BE2C (cell line): ENCODE results near the gene CTDSPL.

Experiments used
- DNase-seq: peaks from one replicate; pipeline ENCODE4 v3.0.0-alpha.2; 2020
- H3K27me3 ChIP-seq: fragments of 250-450 bp; sonication (Bioruptor Pico); 2 replicates; pipeline ENCODE4 v1.5.1; 2020; ENCODE audit warnings: mild to moderate bottlenecking
- H3K36me3 ChIP-seq: fragments of 250-450 bp; sonication (Bioruptor Pico); 2 replicates; pipeline ENCODE4 v1.5.1; 2020; ENCODE audit warnings: mild to moderate bottlenecking
- H3K4me1 ChIP-seq: fragments of 250-450 bp; sonication (Bioruptor Pico); 2 replicates; pipeline ENCODE4 v1.5.1; 2020
- H3K4me3 ChIP-seq: 2 replicates; pipeline ENCODE4 v1.5.1; 2011; ENCODE audit warnings: low read depth, low read length
- H3K9me3 ChIP-seq: fragments of 250-450 bp; sonication (Bioruptor Pico); 2 replicates; pipeline ENCODE4 v1.5.1; 2020
- CTCF ChIP-seq: IDR thresholded peaks from 2 replicates; pipeline ENCODE4 v1.5.1; 2012; ENCODE audit warnings: mild to moderate bottlenecking, low read depth, low read length

CTDSPL gene

GRCh38 chr3:37935290-37935668 is 73.6 kb downstream of the CTDSPL start:
- H3K27me3 ChIP-seq: no peaks in the 10 kb centered on the region
- H3K4me3 ChIP-seq: no peak overlapping the region
- TF ChIP-seq CTCF: no peak
- DNase-seq: no peak
- peaks cover 5% of the 10 kb centered on the region; the same call in 1 of the 2 replicates for H3K4me1 ChIP-seq
- H3K9me3 ChIP-seq: no peaks in the 10 kb centered on the region
- H3K36me3 ChIP-seq: no peaks in the 10 kb centered on the region

DNA sequence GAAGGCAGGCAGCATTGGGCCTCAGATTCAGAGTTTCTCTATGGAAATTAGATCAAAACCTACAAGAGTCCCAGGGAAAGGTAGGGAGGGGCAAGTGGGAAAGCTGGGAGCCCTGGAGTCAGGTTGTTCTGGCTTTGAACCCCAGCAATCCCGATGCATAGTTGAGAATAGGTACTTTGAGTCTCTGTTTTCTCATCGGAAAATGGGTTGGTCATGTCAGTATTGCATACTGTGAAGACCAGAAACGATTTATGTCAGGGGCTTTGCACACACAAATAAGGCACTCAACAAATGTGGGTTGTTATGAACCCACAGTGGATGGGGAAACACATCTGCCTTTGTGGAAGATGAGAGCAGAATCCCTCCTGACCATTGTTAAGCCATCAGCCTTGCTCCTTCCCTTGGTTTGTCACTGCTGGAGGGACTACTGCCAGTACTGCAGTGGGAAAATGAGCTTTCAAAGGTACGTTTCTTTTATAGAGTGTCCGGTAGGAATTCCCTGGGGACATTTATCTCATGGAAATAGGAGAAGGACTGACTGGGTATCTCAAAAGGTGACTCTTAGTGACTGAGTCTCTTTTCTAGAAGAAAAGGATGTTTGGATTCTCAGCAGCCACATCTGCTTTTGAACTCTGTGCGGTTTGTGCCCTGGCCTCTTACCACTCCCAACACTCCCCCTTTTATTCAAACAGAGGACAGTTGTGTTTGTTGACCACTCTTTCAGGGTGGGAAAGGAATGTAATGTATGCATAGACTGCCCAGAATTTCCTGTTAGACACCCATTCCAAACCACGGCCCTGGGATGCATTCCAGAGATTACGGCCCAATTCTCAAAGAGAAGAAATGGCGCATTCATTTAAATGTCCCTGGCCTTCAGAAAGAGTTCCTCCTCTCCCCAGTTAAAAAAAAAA is 74.3 kb downstream of the CTDSPL start:
- no peaks in the 10 kb centered on the region for H3K9me3 ChIP-seq
- DNase-seq: no peak
- no peak for TF ChIP-seq CTCF
- H3K27me3 ChIP-seq: no peaks in the 10 kb centered on the region
- H3K4me3 ChIP-seq: no peak overlapping the region
- H3K4me1 ChIP-seq: peaks cover 5% of the 10 kb centered on the region; the same call in 1 of the 2 replicates
- H3K36me3 ChIP-seq: no peaks in the 10 kb centered on the region

DNA sequence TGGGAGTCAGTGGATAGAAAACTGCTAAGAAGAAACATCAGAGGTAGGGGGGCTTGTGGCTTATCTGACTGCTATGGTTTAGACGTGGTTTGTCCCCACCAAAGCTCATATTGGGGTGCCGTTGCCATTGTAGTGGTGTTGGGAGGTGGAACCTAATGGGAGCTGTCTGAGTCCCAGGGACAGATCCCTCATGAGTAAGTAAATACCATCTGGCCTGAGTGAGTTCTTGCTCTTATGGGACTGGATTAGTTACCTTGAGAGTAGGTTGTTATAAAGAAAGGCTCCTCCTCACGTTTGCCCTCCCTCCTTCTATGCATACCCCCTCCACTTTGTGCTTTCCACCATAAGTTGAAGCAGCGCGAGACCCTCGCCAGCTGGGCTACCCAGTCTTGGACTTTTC is 75.5 kb downstream of the CTDSPL start:
- TF ChIP-seq CTCF: no peak
- H3K36me3 ChIP-seq: no peaks in the 10 kb centered on the region
- H3K9me3 ChIP-seq: no peaks in the 10 kb centered on the region
- no peak for DNase-seq
- H3K27me3 ChIP-seq: no peaks in the 10 kb centered on the region
- H3K4me1 ChIP-seq: peaks cover 5% of the 10 kb centered on the region; the same call in 1 of the 2 replicates
- H3K4me3 ChIP-seq: no peak overlapping the region

GRCh38 chr3:37938011-37938410 is 76.3 kb downstream of the CTDSPL start:
- H3K4me1 ChIP-seq: peaks cover 5% of the 10 kb centered on the region; the same call in 1 of the 2 replicates
- no peaks in the 10 kb centered on the region for H3K27me3 ChIP-seq
- no peak for DNase-seq
- no peaks in the 10 kb centered on the region for H3K36me3 ChIP-seq
- H3K4me3 ChIP-seq: no peak overlapping the region
- no peak for TF ChIP-seq CTCF
- no peaks in the 10 kb centered on the region for H3K9me3 ChIP-seq

DNA sequence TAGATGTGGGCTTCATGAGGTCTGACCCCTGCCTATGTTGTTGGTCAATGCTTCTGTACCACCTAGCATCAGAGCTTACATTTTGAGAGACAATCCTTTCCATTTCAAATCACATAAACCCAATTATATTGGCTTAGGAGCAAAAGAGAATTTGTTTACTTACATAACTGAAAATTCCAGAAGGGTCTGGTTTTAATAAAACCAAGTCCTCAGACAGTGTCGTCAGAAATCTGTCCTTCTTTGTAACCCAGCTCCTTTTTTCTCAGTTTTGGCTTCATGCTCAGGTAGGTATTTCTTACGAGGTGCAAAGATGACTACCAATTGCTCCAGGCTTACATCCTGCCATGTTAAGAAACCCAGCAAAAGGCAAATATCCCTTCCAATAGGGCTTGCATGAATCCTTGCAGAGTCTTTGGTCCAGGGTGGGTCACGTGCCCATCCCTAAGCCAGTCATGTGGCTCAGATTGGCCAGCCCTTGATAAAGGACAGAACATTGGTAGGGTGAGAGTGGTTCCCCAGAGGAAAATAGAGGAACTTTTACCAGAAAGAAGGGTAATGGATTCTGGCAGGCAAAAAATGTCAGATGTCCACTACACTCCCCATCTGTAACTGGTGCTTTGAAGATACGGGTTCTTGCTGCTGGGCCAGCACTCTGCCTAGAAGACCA is 78.7 kb downstream of the CTDSPL start:
- Histone ChIP-seq H3K27me3 (no peaks in the 10 kb centered on the region), H3K4me1 (peaks cover 5% of the 10 kb centered on the region; the same call in 1 of the 2 replicates), H3K9me3 (no peaks in the 10 kb centered on the region), H3K36me3 (no peaks in the 10 kb centered on the region), H3K4me3 (no peak overlapping the region)
- no peak for DNase-seq
- TF ChIP-seq CTCF: no peak
